ENCODE data around the gene CNIH3. TPM values are rescaled to one million over a fixed set of nuclear protein-coding genes. Genes with fewer than 3 reads are reported as not detected.

The CNIH3 gene
- total RNA-seq, 1 experiment from 2014 or later, result 2.1 TPM

- DNase-seq, result no peak
- H3K4me3 Mint-ChIP-seq (ENCODE audit: low read depth, unreplicated experiment), result no peak overlapping the region
- H3K4me1 Mint-ChIP-seq (ENCODE audit: low read depth, unreplicated experiment), result no peaks in the 10 kb centered on the region
- H3K9me3 Mint-ChIP-seq (ENCODE audit: low read depth, unreplicated experiment), result no peaks in the 10 kb centered on the region
- no peak overlapping the region for H3K27ac Mint-ChIP-seq (ENCODE audit: unreplicated experiment)
- H3K27me3 Mint-ChIP-seq (ENCODE audit: unreplicated experiment), result peaks cover 21% of the 10 kb centered on the region
- CTCF ChIA-PET, result no interaction called here
- no peak for TF ChIP-seq CTCF (IDR thresholded peaks at IDR 0.05; ENCODE audit: unreplicated experiment)
- H3K36me3 Mint-ChIP-seq (ENCODE audit: insufficient read depth, unreplicated experiment), result no peaks in the 10 kb centered on the region
- intact Hi-C loops (cut with micrococcal nuclease; ENCODE audit: unreplicated experiment), result no loop called here
- BruUV-seq (replicated peaks), result no TSS peak
Measured at GRCh38 chr1:224632381-224632871, 16.3 kb downstream of the CNIH3 start.

- no peak overlapping the region for H3K4me3 Mint-ChIP-seq (ENCODE audit: low read depth, unreplicated experiment)
- H3K36me3 Mint-ChIP-seq (ENCODE audit: insufficient read depth, unreplicated experiment), result no peaks in the 10 kb centered on the region
- no peak for DNase-seq
- TF ChIP-seq CTCF (IDR thresholded peaks at IDR 0.05; ENCODE audit: unreplicated experiment), result no peak
- H3K9me3 Mint-ChIP-seq (ENCODE audit: low read depth, unreplicated experiment), result no peaks in the 10 kb centered on the region
- CTCF ChIA-PET, result interaction anchor here (1.1 kb wide), 1 partner anchor 290 kb away, joined by 3 read pairs; no protein-coding TSS in a partner anchor
- peaks cover 26% of the 10 kb centered on the region for H3K27me3 Mint-ChIP-seq (ENCODE audit: unreplicated experiment)
- no peaks in the 10 kb centered on the region for H3K4me1 Mint-ChIP-seq (ENCODE audit: low read depth, unreplicated experiment)
- no peak overlapping the region for H3K27ac Mint-ChIP-seq (ENCODE audit: unreplicated experiment)
- intact Hi-C loops (cut with micrococcal nuclease; ENCODE audit: unreplicated experiment), result no loop called here
- no TSS peak for BruUV-seq (replicated peaks)
Measured at GRCh38 chr1:224632921-224633321, 16.8 kb downstream of the CNIH3 start.

GRCh38 chr1:224635356-224635755, 19.2 kb downstream of the CNIH3 start:
- Mint-ChIP-seq H3K27ac (ENCODE audit: unreplicated experiment) (no peak overlapping the region), H3K9me3 (ENCODE audit: low read depth, unreplicated experiment) (no peaks in the 10 kb centered on the region), H3K4me3 (ENCODE audit: low read depth, unreplicated experiment) (no peak overlapping the region), H3K36me3 (ENCODE audit: insufficient read depth, unreplicated experiment) (no peaks in the 10 kb centered on the region), H3K4me1 (ENCODE audit: low read depth, unreplicated experiment) (peaks cover under 1% of the 10 kb centered on the region), H3K27me3 (ENCODE audit: unreplicated experiment) (peaks cover 44% of the 10 kb centered on the region)
- no peak for DNase-seq
- CTCF ChIA-PET, result no interaction called here
- no TSS peak for BruUV-seq (replicated peaks)
- no peak for TF ChIP-seq CTCF (IDR thresholded peaks at IDR 0.05; ENCODE audit: unreplicated experiment)
- intact Hi-C loops (cut with micrococcal nuclease; ENCODE audit: unreplicated experiment), result no loop called here

- intact Hi-C loops (cut with micrococcal nuclease; ENCODE audit: unreplicated experiment), result no loop called here
- Mint-ChIP-seq H3K27ac (ENCODE audit: unreplicated experiment) (no peak overlapping the region), H3K4me1 (ENCODE audit: low read depth, unreplicated experiment) (peaks cover 8% of the 10 kb centered on the region), H3K36me3 (ENCODE audit: insufficient read depth, unreplicated experiment) (no peaks in the 10 kb centered on the region), H3K9me3 (ENCODE audit: low read depth, unreplicated experiment) (no peaks in the 10 kb centered on the region), H3K4me3 (ENCODE audit: low read depth, unreplicated experiment) (no peak overlapping the region), H3K27me3 (ENCODE audit: unreplicated experiment) (peaks cover 37% of the 10 kb centered on the region)
- CTCF ChIA-PET, result no interaction called here
- BruUV-seq (replicated peaks), result no TSS peak
- no peak for TF ChIP-seq CTCF (IDR thresholded peaks at IDR 0.05; ENCODE audit: unreplicated experiment)
- no peak for DNase-seq
Measured at GRCh38 chr1:224637515-224637914, 21.4 kb downstream of the CNIH3 start.
